GM23338 (cell line): ENCODE results near the gene ATP5ME.

ENCODE experiments used
- CREB1 ChIP-seq: fragments of 250-450 bp; sonication (Bioruptor Pico); IDR thresholded peaks from 2 replicates; pipeline ENCODE4 v1.5.0; 2020; ENCODE audit warnings: low read depth, mild to moderate bottlenecking, moderate library complexity
- EZH2 ChIP-seq: fragments of 200-600 bp; sonication (generic); IDR thresholded peaks from one replicate; pipeline ENCODE4 v1.8.0; 2017; ENCODE audit warnings: antibody characterized with exemption, mild to moderate bottlenecking, low read depth; ENCODE audit not compliant: unreplicated experiment
- EZH2phosphoT487 ChIP-seq: fragments of 200-600 bp; sonication (generic); IDR thresholded peaks from one replicate; pipeline ENCODE4 v1.8.1; 2018; ENCODE audit warnings: antibody characterized with exemption; ENCODE audit not compliant: unreplicated experiment
- POLR2AphosphoS5 ChIP-seq: IDR thresholded peaks from 2 replicates; pipeline ENCODE4 v1.6.1; 2016; ENCODE audit warnings: antibody characterized with exemption, low read depth
- STAT1 ChIP-seq: IDR thresholded peaks from one replicate; pipeline ENCODE4 v1.6.1; 2016; ENCODE audit warnings: antibody characterized with exemption; ENCODE audit not compliant: unreplicated experiment
- ZNF114 ChIP-seq: fragments of 250-450 bp; sonication (Bioruptor Pico); IDR thresholded peaks from 2 replicates; pipeline ENCODE4 v1.5.0; 2020; ENCODE audit warnings: mild to moderate bottlenecking, moderate library complexity
- ZNF331 ChIP-seq: fragments of 250-450 bp; sonication (Bioruptor Pico); IDR thresholded peaks from 2 replicates; pipeline ENCODE4 v1.5.0; 2020; ENCODE audit warnings: low read depth, mild to moderate bottlenecking, moderate library complexity
- TF ChIP-seq, protein P1 (sequence below): IDR thresholded peaks from one replicate; pipeline ENCODE4 v1.6.1; 2018; ENCODE audit warnings: antibody characterized with exemption; ENCODE audit not compliant: unreplicated experiment
- TF ChIP-seq, protein P2 (sequence below), 2 experiments: fragments of 200-600 bp in 1 of 2; sonication (generic) in 1 of 2; conservative IDR thresholded peaks; 2 replicates each; pipeline versions ENCODE4 v1.5.1 to v1.6.1; 2016 to 2017; ENCODE audit warnings: antibody characterized with exemption in 2 of 2, low read depth in 2 of 2, mild to moderate bottlenecking in 2 of 2, moderate library complexity in 1 of 2
- TF ChIP-seq, protein P3 (sequence below): IDR thresholded peaks from 2 replicates; pipeline ENCODE4 v1.6.1; 2016; ENCODE audit warnings: antibody characterized with exemption

DNA sequence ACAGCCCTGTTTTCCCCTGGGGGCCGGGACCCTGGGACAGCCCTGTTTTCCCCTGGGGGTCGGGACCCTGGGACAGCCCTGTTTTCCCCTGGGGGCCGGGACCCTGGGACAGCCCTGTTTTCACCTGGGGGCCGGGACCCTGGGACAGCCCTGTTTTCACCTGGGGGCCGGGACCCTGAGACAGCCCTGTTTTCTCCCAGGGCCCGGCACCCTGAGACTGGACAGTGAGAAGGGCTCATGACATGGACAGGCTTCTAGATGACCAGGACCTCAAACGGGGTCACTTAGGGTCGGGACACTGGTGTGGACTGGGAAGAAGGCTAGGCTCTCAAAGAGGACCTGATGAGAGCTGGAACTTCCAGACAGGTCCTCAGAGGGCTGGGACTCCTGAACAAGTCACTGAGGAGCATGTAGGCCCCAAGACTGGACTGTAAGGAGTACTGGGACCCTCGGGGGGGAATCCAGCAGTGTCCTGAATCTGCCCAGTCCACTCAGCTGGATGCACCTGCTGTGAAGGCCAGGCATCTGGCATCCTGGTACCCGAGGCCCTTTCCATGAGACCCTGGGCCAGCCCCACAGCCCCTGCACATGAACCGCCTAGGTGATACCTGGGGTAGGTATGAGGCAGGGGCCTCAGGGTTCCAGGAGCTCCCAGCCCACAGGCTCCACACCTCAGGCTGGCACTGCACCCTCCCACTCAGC lies 34.0 kb upstream of the ATP5ME start:
- TF ChIP-seq, protein P1, sequence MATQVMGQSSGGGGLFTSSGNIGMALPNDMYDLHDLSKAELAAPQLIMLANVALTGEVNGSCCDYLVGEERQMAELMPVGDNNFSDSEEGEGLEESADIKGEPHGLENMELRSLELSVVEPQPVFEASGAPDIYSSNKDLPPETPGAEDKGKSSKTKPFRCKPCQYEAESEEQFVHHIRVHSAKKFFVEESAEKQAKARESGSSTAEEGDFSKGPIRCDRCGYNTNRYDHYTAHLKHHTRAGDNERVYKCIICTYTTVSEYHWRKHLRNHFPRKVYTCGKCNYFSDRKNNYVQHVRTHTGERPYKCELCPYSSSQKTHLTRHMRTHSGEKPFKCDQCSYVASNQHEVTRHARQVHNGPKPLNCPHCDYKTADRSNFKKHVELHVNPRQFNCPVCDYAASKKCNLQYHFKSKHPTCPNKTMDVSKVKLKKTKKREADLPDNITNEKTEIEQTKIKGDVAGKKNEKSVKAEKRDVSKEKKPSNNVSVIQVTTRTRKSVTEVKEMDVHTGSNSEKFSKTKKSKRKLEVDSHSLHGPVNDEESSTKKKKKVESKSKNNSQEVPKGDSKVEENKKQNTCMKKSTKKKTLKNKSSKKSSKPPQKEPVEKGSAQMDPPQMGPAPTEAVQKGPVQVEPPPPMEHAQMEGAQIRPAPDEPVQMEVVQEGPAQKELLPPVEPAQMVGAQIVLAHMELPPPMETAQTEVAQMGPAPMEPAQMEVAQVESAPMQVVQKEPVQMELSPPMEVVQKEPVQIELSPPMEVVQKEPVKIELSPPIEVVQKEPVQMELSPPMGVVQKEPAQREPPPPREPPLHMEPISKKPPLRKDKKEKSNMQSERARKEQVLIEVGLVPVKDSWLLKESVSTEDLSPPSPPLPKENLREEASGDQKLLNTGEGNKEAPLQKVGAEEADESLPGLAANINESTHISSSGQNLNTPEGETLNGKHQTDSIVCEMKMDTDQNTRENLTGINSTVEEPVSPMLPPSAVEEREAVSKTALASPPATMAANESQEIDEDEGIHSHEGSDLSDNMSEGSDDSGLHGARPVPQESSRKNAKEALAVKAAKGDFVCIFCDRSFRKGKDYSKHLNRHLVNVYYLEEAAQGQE: no peak
- TF ChIP-seq POLR2AphosphoS5 (no peak), EZH2 (no peak), CREB1 (no peak), EZH2phosphoT487 (no peak), ZNF114 (no peak), STAT1 (no peak), ZNF331 (CRISPR knock-in tag) (no peak)
- TF ChIP-seq, protein P2, sequence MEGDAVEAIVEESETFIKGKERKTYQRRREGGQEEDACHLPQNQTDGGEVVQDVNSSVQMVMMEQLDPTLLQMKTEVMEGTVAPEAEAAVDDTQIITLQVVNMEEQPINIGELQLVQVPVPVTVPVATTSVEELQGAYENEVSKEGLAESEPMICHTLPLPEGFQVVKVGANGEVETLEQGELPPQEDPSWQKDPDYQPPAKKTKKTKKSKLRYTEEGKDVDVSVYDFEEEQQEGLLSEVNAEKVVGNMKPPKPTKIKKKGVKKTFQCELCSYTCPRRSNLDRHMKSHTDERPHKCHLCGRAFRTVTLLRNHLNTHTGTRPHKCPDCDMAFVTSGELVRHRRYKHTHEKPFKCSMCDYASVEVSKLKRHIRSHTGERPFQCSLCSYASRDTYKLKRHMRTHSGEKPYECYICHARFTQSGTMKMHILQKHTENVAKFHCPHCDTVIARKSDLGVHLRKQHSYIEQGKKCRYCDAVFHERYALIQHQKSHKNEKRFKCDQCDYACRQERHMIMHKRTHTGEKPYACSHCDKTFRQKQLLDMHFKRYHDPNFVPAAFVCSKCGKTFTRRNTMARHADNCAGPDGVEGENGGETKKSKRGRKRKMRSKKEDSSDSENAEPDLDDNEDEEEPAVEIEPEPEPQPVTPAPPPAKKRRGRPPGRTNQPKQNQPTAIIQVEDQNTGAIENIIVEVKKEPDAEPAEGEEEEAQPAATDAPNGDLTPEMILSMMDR (conservative IDR thresholded peaks at IDR 0.05; ENCODE audit: low read depth in 2 of 2): no peak
- TF ChIP-seq, protein P3, sequence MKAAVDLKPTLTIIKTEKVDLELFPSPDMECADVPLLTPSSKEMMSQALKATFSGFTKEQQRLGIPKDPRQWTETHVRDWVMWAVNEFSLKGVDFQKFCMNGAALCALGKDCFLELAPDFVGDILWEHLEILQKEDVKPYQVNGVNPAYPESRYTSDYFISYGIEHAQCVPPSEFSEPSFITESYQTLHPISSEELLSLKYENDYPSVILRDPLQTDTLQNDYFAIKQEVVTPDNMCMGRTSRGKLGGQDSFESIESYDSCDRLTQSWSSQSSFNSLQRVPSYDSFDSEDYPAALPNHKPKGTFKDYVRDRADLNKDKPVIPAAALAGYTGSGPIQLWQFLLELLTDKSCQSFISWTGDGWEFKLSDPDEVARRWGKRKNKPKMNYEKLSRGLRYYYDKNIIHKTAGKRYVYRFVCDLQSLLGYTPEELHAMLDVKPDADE: no peak
